ENCODE results near the gene NKX2-1. TPM values are rescaled to one million over a fixed set of nuclear protein-coding genes. Genes with fewer than 3 reads are reported as not detected.
"Not testable (repeated sequence)": the region's sequence is repeated elsewhere in the genome, so short reads cannot be mapped to it uniquely, and the experiment has no call there.

Gene NKX2-1
- not detected in 2 replicates for total RNA-seq

- intact Hi-C loops (cut with micrococcal nuclease), result loop anchor here (5.0 kb wide), 2 partner anchors 63 to 1073 kb away; partner anchors contain the start of gene NKX2-8
These were observed at the start of gene NKX2-1 for GRCh38 chr14:36519431-36520321. TSS of gene NKX2-1 (minus strand) at chr14:36520232. CDS start at chr14:36520129, 103 bp downstream.

DNA sequence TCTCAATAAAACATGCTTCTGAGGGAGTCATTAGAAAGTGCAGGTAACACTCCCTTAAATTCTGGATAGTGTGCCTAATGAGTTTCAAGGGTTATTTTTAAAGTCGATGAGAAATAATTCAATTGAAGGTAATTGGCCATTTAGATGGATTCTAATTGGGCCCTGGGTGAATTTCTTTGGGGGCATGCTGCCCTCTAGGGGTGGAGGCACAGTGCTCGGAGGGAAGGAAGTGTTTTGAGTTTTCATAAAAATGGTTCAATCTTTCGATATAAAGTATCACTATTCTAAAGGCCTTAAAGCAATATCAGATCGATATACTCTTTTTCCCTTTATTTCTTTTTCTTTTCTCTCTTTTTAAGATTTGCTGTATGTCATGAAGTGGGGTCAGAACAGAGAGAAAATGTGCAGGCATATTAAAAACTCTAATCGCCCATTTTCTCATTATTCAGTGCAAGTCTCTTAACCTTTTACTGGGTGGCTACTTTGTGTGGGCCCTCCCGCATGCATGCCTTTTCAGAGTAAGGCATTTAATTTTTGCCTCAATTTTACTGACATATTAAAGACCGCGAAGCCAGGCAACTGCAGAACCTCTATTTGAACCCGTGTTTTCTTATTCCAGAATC, 36.9 kb upstream of the NKX2-1 start:
- intact Hi-C loops (cut with micrococcal nuclease), result loop anchor here (2.0 to 5.0 kb wide), 2 partner anchors 486 to 675 kb away; no protein-coding TSS in a partner anchor

DNA sequence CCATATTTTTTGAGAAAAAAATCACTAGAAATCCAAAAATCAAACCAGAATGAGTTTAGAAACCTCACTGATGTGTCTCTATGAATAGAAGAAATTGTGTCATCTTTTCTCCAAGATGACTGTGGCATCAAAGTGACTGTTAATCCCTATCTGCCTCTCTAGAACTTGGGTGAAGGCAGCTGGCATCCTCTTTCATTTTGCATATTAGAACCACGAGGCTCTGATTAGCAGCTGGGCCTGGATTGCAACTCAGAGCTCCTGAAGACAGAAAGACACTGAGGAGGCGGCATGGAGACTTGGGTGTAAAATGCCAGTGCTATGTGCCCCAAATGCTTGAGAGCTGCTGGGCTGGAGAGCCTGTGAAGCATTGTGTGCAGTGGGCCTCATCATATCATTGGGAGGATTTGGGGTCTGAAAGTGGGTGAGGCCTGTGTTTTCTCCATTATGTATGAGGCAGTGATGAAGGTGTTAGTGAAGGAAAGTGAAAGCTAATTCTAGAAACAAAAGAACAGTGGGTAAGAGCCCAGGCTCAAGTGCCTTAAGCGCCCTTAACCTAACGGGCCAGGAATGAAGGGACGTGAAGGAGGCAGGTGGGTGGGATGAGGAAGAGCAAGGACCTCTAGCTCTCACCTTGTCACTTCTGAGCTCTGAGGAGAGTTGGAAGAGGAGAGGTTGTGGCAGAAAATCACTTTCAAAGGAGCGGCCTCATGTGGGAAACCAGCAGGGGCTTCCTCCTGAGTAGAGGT, 36.1 kb upstream of the NKX2-1 start:
- intact Hi-C loops (cut with micrococcal nuclease), result loop anchor here (2.0 to 5.0 kb wide), 2 partner anchors 485 to 674 kb away; no protein-coding TSS in a partner anchor

- intact Hi-C loops (cut with micrococcal nuclease), result loop anchor here (1.0 kb wide), 2 partner anchors 52 to 389 kb away; no protein-coding TSS in a partner anchor
These were observed 33.7 kb upstream of the NKX2-1 start for GRCh38 chr14:36553656-36554260.

- intact Hi-C loops (cut with micrococcal nuclease), result no loop called here
These were observed 30.9 kb upstream of the NKX2-1 start for GRCh38 chr14:36550899-36551298.

GRCh38 chr14:36544280-36544679, 24.2 kb upstream of the NKX2-1 start:
- intact Hi-C loops (cut with micrococcal nuclease), result not testable (repeated sequence)

DNA sequence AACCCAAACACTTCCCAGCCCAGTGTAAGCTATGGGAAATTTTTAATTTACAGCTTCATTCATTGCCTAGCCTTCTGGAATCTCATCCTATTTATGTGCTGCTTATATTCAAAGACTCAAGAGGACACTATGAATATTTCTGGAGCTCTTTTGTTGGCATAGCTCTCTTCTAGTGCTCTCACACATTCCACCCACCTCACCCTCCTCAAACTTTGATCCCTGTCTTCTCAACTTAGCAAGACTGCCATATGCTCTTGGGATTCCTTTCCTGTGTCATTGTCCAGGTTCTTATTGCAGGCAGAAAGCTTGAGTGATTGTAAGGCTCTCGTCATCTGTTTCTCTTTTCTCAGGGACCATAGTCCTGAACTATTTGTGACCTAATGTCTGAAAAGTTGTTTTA, 18.0 kb upstream of the NKX2-1 start:
- intact Hi-C loops (cut with micrococcal nuclease), result no loop called here

DNA sequence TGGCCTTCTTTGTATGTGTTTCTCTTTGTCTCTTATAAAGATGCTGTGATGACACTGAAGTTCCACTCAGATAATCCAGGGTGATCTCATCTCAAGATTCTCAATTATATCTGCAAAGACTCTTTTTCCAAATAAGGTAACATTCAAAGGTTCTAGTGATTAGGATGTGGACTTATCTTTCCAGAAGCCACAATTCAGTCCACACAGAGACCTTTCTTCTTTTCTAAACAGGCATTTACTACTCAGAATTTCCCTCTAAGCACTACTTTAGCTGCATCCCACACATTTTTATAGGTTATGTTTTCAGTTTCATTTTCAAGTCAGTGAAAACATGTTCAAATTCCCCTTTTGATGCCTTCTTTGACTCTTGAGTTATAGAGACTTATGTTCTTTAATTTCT, 9.0 kb upstream of the NKX2-1 start:
- intact Hi-C loops (cut with micrococcal nuclease), result no loop called here

- intact Hi-C loops (cut with micrococcal nuclease), result no loop called here
These were observed 5.7 kb upstream of the NKX2-1 start for GRCh38 chr14:36525746-36526099.

DNA sequence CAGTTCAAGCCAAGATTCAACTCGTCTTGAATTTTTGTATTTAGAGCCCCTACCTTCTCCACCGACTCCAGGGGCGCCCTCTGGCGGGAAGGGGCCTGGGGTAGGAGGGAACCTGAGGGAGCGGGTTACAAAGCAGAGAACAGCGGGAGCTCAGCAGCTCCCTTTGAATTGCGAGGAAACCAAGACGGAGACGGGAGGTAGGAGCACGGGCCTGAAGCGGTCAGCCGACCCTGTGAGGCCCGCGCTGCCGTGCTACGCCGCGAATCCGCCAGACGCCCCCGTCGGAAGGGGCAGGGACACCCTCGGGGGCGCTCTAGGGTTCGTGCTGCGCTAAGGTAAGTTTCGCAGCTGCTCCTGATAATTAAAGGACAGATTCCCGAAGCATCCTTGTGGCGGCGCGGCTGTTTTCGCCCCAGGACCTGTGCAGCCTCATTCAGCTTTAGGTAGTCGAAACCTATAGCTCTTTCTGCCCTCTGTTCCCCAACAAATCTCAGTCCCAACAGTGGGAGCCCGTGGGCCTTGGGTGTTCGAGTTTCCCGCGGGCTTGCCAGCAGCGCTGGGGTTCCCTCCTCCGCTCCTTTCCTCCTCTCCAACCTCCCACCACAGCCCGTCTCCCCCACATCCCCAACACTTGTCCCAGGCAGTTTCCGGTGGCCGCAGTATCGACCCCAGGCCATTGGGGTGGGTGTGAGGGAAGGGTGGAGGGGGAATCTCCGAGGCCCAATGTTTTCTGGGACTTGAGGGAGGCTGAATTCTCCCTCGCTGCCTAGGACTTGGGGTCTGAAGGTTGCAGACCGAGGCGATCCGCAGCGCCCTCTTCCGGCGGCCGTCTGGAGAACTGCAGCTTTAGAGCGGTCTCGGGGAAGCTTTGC, 5.1 kb upstream of the NKX2-1 start:
- intact Hi-C loops (cut with micrococcal nuclease), result loop anchor here (5.0 kb wide), 2 partner anchors 57 to 1067 kb away; partner anchors contain the start of gene NKX2-8

- intact Hi-C loops (cut with micrococcal nuclease), result loop anchor here (5.0 kb wide), 2 partner anchors 58 to 1068 kb away; partner anchors contain the start of gene NKX2-8
These were observed 4.3 kb upstream of the NKX2-1 start for GRCh38 chr14:36524220-36524837.

- intact Hi-C loops (cut with micrococcal nuclease), result loop anchor here (5.0 kb wide), 2 partner anchors 59 to 1069 kb away; partner anchors contain the start of gene NKX2-8
These were observed 3.1 kb upstream of the NKX2-1 start for GRCh38 chr14:36522972-36523715.

DNA sequence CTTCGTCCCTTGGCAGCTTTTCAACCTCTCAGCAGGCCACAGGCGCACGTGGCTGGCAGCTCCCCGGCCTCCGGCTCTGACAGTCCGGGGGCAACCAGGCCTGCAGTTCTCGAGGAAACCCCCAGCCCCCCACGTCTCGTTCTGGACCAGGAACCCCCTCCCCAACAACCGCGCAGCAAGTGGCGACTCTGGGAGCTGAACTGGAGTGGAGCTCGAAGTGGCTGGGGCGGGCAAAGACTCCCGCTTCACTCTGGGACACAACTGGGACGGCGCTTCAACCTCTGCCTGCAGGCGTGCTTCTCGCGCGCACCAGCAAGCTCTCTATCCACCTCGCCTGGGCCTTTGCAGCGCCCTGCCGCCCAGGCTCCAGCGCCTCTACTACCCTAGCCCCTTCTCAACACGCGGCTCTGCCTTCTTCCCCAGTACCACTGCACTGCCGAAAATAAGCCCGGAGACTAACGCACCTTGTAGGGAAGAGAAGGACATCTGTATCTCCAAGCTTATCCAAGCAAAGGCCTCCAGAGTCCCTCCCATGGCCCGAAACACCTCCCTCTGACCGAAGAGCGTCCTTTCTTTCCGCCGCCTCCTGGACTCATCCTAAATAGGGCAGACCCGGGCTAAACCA, 2.4 kb upstream of the NKX2-1 start:
- intact Hi-C loops (cut with micrococcal nuclease), result loop anchor here (5.0 kb wide), 2 partner anchors 60 to 1070 kb away; partner anchors contain the start of gene NKX2-8

DNA sequence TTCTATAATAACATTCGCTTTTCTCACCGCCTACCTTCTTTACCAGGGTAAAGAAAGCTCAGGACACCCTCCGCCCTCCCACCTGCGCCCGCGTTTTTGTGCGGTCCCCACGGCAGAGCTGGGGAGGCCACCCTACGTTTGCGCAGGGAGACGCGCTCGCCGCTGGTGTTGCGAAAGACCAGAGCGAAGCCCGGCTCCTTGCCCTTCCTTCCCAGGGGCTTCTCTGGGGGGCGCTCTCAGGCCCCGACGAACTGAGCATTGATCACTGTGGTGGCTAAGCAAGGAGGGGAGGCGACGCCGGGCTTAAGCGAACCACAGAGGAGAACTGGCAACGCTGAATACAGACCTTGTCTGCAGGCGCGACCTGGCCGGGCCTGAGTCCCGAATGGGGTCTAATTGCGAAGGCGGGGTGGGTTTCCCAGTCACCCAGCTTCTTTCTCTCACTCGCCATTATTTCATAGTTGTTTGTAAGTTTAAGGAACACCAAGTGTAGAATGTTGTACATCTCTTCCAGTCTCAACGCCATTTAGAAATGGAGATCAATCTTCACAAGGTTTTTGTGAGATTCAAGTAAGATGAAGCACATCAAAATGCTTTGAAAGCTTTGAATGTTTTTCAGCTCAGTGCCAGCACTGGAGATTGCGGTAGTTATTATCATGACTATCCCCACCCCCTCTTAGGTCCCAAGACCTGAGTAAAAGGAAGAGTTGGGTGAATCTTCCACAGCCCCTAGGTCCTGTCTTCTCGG, 1.7 kb upstream of the NKX2-1 start:
- intact Hi-C loops (cut with micrococcal nuclease), result loop anchor here (5.0 kb wide), 2 partner anchors 61 to 1071 kb away; partner anchors contain the start of gene NKX2-8

DNA sequence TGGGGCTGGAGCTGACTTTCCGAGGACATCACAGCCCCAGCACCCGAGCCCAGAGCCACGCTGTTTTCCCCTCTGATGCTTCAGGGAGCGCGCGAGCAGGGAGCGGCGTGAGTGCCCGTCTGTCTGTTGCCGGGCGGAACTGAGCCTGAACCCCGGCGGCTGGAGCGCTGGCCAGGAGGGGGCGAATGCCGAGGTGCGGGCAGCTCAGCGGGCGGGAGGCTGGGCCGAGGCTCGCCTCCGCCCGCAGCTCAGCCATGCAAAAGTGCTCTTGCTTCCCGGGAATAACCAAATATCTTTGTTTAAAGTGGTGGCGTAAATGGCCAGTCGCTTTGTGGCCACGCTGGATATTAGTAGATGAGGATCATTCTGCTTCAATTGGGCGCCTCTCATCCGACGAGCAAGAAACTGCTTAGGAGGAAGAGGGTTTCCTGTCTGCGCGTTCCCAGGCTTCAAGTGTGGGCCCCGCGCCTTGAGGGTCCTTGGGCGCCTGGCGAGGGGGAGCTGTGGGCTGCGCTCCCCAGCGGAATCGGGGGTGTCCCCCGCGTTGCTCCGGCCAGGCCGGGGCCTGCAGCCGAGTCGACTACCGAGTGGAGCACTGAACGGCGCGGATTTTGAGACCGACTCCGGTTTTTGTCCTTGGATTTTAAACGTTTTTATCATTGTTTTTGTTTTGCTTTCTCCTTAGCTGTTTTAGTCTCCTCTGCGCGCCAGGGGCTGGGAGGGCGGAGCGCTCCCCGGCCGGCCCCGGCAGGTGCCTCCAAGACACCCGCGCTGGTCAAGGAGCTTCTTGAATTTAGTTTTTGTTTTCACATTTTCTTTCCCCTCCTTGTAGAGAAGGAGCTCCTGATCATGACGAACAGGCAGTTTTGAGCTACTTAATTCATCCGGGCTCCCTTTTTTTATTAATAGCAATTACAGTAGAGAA, 831 bp upstream of the NKX2-1 start:
- intact Hi-C loops (cut with micrococcal nuclease), result loop anchor here (5.0 kb wide), 2 partner anchors 61 to 1071 kb away; partner anchors contain the start of gene NKX2-8

All from T-helper 1 cell treated with Interleukin-12 subunit alpha and Interleukin-12 subunit beta and Interleukin-4 antibody, amounts not matched to agents 30 ng/mL and 1 ng/mL, for 36 hours (primary cell).